ENCODE measurements around the gene WDR70.
A peak's percentile ranks its signal among the peaks of the same experiment; 100 is the strongest.
"Not testable (repeated sequence)": the region's sequence is repeated elsewhere in the genome, so short reads cannot be mapped to it uniquely, and the experiment has no call there.

The WDR70 gene

DNA sequence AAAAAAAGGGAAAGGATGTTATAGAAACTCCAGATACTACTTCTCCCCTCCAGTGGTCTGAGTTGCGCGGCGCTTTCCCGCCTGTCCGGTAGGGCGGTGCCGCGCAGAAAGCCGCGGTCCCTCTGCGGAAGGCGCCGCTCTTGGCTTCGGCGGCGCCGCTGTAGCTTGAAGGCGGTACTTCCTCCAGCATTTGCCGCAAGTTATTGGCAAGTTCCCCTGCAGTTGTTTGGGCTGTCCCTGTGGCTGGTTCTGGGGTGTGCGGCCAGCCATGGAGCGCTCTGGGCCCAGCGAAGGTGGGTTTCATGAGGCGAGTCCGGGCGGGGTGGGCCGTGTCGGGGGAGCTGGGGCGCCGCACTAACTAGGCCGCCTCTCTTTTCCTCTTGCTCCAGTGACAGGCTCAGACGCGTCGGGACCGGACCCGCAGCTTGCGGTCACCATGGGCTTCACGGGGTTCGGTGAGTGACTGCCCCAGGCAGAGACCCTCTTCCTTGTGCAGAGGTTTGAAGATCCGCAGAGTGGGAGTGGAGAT is at the start of gene WDR70:
Gene WDR70, plus strand, starts transcription at position 219 of the 529 bp plus-strand sequence. Its CDS starts 50 bp downstream, at position 269.
- not testable (repeated sequence) for H3K4me1 ChIP-seq (ENCODE audit: control insufficient read depth, insufficient read depth, low read length); H3K27me3 ChIP-seq (replicated peaks; ENCODE audit: control insufficient read depth, insufficient read depth, low read length); H3K36me3 ChIP-seq (ENCODE audit: control insufficient read depth, insufficient read depth, low read length, severe bottlenecking); H3K9me3 ChIP-seq (ENCODE audit: control insufficient read depth, low read length)
- DNase-seq (ENCODE audit: low read depth) = peak; percentile 91
- peak within 1 kb of the TSS; percentile 91 for H3K4me3 ChIP-seq (ENCODE audit: low read length)
- peak within 1 kb of the TSS; percentile 92 for H3K9ac ChIP-seq (ENCODE audit: low read length)

DNA sequence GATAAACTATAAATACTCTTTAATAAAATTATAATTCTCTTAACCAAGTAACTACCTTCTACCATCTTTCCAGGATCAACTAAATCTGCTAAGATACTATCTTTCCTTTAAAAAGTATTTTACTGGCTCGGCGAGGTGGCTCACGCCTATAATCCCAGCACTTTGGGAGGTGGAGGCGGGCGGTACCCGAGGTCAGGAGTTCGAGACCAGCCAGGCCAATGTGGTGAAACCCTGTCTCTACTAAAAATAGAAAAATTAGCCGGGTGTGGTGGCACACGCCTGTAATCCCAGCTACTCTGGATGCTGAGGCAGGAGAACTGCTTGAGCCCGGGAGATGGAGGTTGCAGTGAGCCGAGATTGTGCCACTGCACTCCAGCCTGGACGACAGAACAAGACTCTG is 44.4 kb upstream of the WDR70 start:
- H3K4me3 ChIP-seq (ENCODE audit: low read length); H3K9me3 ChIP-seq (ENCODE audit: control insufficient read depth, low read length); H3K27me3 ChIP-seq (replicated peaks; ENCODE audit: control insufficient read depth, insufficient read depth, low read length); DNase-seq (ENCODE audit: low read depth); H3K4me1 ChIP-seq (ENCODE audit: control insufficient read depth, insufficient read depth, low read length); H3K9ac ChIP-seq (ENCODE audit: low read length): not testable (repeated sequence)
- H3K36me3 ChIP-seq (ENCODE audit: control insufficient read depth, insufficient read depth, low read length, severe bottlenecking) = peaks cover 76% of the 10 kb centered on the region

DNA sequence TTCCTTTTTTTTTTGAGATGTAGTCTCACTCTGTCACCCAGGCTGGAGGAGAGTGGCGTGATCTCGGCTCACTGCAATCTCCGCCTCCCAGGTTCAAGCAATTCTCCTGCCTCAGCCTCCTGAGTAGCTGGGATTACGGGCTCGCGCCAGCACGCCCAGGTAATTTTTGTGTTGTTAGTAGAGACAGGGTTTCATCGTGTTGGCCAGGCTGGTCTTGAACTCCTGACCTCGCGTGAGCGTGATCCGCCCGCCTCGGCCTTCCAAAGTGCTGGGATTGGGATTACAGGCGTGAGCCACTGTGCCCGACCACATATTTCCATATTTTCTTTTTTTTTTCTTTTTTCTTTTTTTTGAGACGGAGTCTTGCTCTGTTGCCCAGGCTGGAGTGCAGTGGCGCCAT is 36.4 kb upstream of the WDR70 start:
- H3K4me1 ChIP-seq (ENCODE audit: control insufficient read depth, insufficient read depth, low read length); H3K27me3 ChIP-seq (replicated peaks; ENCODE audit: control insufficient read depth, insufficient read depth, low read length); H3K4me3 ChIP-seq (ENCODE audit: low read length); DNase-seq (ENCODE audit: low read depth); H3K9ac ChIP-seq (ENCODE audit: low read length); H3K9me3 ChIP-seq (ENCODE audit: control insufficient read depth, low read length): not testable (repeated sequence)
- H3K36me3 ChIP-seq (ENCODE audit: control insufficient read depth, insufficient read depth, low read length, severe bottlenecking) = peaks cover 75% of the 10 kb centered on the region

DNA sequence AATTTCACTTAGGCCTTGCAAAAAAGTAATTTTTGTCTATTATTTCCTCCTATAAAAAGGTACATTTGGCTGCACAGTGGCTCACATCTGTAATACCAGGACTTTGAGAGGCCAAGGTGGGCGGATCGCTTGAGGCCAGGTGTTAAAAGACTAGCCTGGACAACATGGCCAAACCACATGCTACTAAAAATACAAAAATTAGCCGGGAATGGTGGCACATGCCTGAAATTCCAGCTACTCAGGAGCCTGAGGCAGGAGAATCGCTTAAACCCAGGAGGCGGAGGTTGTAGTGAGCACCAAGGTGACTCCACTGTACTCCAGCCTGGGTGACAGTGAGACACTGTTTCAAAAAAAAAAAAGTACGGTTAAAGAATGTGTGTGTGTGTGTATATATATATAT is 24.0 kb upstream of the WDR70 start:
- Histone ChIP-seq H3K36me3 (ENCODE audit: control insufficient read depth, insufficient read depth, low read length, severe bottlenecking) (peaks cover 66% of the 10 kb centered on the region), H3K4me3 (ENCODE audit: low read length) (no peak overlapping the region), H3K27me3 (replicated peaks; ENCODE audit: control insufficient read depth, insufficient read depth, low read length) (no peaks in the 10 kb centered on the region), H3K9me3 (ENCODE audit: control insufficient read depth, low read length) (no peaks in the 10 kb centered on the region), H3K4me1 (ENCODE audit: control insufficient read depth, insufficient read depth, low read length) (no peaks in the 10 kb centered on the region), H3K9ac (ENCODE audit: low read length) (no peak overlapping the region)
- DNase-seq (ENCODE audit: low read depth) = no peak

DNA sequence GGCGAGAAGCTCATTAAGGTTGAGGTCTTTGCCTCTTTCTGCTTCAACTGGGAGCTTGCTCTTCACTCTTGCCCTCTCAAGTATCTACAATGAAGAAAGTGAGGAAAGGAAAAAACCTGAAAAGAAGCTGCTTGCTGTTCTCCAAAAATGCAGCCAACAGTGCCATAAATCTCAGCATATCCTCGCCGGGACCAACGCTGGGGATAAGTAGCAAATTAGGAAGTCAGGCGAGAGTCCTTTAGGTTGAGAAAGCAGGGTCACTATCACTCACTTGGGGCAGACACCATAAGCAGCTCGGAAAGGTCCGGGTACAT is 8.6 kb upstream of the WDR70 start:
- Histone ChIP-seq H3K9me3 (ENCODE audit: control insufficient read depth, low read length) (no peaks in the 10 kb centered on the region), H3K4me1 (ENCODE audit: control insufficient read depth, insufficient read depth, low read length) (peaks cover 23% of the 10 kb centered on the region), H3K9ac (ENCODE audit: low read length) (peak overlapping the region; percentile 95), H3K36me3 (ENCODE audit: control insufficient read depth, insufficient read depth, low read length, severe bottlenecking) (no peaks in the 10 kb centered on the region), H3K4me3 (ENCODE audit: low read length) (peak overlapping the region; percentile 95), H3K27me3 (replicated peaks; ENCODE audit: control insufficient read depth, insufficient read depth, low read length) (no peaks in the 10 kb centered on the region)
- DNase-seq (ENCODE audit: low read depth) = no peak

DNA sequence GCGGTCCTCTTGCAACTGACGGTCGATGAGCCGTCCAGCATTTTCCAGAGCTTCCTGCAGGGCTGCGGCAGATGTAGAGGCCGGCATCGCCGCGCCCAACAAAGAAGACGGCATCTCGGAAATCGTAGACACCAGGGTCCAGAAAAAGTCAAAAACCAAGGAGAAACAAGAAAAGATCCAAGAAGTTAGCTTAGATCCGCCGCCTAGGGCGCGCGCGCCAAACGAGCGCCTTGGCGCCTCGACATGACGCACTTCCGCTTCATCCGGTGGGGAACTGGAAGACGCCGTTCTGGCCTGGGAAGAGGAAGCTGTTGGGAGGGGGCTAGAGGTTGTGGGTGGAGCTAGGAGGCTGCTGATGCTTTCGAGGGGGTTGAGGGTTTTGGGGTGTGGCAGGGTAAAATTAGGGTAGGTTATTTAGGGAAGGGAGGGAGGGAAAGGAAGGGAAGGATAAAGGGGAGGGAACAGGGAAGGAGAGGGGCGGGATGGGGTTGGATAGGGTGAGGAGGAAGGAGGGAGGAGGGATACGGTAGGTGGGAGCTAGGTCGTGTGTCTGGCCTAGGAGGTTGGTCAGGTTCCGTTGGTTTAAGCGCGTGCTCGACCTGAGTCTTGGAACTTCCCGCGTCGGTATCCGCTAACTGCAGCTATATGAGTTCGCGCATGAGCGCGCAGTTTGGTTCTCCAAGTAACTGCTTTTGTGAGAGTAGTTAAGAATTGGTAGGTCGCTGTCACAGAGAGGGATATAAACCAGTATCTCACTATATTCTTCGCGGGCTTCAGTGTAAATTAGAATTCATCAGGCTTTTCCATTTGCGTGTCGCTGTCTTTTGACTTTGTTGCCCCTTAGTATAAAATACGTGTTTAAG is 8.0 kb upstream of the WDR70 start, which contains the start of gene NUP155:
Gene NUP155, minus strand, starts transcription at position 243 of the 863 bp plus-strand sequence. Its CDS starts 129 bp downstream, at position 114.
- no peaks in the 10 kb centered on the region for H3K9me3 ChIP-seq (ENCODE audit: control insufficient read depth, low read length)
- H3K4me3 ChIP-seq (ENCODE audit: low read length) = peak within 1 kb of the TSS; percentile 95
- peak; percentile 98 for DNase-seq (ENCODE audit: low read depth)
- H3K27me3 ChIP-seq (replicated peaks; ENCODE audit: control insufficient read depth, insufficient read depth, low read length) = no peaks in the 10 kb centered on the region
- H3K9ac ChIP-seq (ENCODE audit: low read length) = peak within 1 kb of the TSS; percentile 95
- H3K36me3 ChIP-seq (ENCODE audit: control insufficient read depth, insufficient read depth, low read length, severe bottlenecking) = no peaks in the 10 kb centered on the region
- peaks cover 23% of the 10 kb centered on the region for H3K4me1 ChIP-seq (ENCODE audit: control insufficient read depth, insufficient read depth, low read length)

DNA sequence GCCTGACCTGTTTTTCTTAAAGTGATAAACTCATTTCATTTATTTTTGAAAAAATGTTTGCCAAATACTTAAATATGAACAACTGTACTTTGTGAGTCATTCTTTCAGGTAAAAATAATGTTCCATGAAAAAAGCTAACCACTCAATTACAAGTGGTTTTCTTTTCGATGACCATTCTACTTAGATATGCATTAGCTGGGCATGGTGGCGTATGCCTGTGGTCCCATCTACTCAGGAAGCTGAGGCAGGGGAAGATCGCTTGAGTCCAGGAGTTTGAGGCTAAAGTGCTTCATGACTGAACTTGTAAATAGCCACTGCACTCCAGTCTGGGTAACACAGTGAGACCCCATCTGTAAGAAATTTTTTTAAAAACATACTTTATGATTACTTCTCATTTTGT is 4.0 kb upstream of the WDR70 start:
- Histone ChIP-seq H3K36me3 (ENCODE audit: control insufficient read depth, insufficient read depth, low read length, severe bottlenecking) (no peaks in the 10 kb centered on the region), H3K4me3 (ENCODE audit: low read length) (no peak overlapping the region), H3K9me3 (ENCODE audit: control insufficient read depth, low read length) (no peaks in the 10 kb centered on the region), H3K9ac (ENCODE audit: low read length) (no peak overlapping the region), H3K4me1 (ENCODE audit: control insufficient read depth, insufficient read depth, low read length) (peaks cover 10% of the 10 kb centered on the region), H3K27me3 (replicated peaks; ENCODE audit: control insufficient read depth, insufficient read depth, low read length) (no peaks in the 10 kb centered on the region)
- DNase-seq (ENCODE audit: low read depth) = no peak

DNA sequence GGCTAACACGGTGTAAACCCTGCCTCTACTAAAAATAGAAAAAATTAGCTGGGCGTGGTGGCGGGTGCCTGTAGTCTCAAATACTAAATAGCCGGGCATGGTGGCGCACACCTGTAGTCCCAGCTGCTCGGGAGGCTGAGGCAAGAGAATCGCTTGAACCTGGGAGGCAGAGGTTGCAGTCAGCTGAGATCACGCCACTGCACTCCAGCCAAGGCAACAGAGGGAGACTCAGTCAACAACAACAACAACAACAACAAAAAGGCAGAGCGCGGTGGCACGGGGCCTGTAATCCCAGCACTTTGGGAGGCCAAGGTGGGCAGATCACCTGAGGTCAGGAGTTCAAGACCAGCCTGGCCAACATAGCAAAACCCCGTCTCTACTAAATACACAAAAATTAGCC is 1.1 kb upstream of the WDR70 start:
- H3K4me1 ChIP-seq (ENCODE audit: control insufficient read depth, insufficient read depth, low read length); H3K4me3 ChIP-seq (ENCODE audit: low read length); H3K36me3 ChIP-seq (ENCODE audit: control insufficient read depth, insufficient read depth, low read length, severe bottlenecking); H3K27me3 ChIP-seq (replicated peaks; ENCODE audit: control insufficient read depth, insufficient read depth, low read length); H3K9ac ChIP-seq (ENCODE audit: low read length); DNase-seq (ENCODE audit: low read depth); H3K9me3 ChIP-seq (ENCODE audit: control insufficient read depth, low read length): not testable (repeated sequence)

DNA sequence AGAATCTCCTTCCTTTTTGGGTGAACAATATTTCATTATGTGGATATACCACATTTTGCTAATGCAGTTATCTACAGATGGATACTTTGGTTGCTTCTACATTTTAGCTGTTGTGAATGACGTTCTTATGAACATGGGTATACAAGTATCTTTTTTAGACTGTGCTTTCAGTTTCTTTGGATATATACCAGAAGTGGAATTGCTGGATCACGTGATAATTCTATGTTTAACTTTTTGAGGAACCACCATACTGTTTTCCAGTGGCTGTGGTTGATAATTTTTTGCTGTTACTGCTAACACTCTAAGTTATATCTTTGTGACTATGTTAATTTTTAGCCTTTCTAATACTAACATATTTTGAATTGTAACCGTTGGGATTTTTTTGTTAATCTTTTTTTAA is 12.5 kb downstream of the WDR70 start:
- peaks cover 60% of the 10 kb centered on the region for H3K36me3 ChIP-seq (ENCODE audit: control insufficient read depth, insufficient read depth, low read length, severe bottlenecking)
- no peak overlapping the region for H3K9ac ChIP-seq (ENCODE audit: low read length)
- H3K4me3 ChIP-seq (ENCODE audit: low read length) = no peak overlapping the region
- no peaks in the 10 kb centered on the region for H3K27me3 ChIP-seq (replicated peaks; ENCODE audit: control insufficient read depth, insufficient read depth, low read length)
- H3K9me3 ChIP-seq (ENCODE audit: control insufficient read depth, low read length) = no peaks in the 10 kb centered on the region
- H3K4me1 ChIP-seq (ENCODE audit: control insufficient read depth, insufficient read depth, low read length) = no peaks in the 10 kb centered on the region
- DNase-seq (ENCODE audit: low read depth) = no peak

DNA sequence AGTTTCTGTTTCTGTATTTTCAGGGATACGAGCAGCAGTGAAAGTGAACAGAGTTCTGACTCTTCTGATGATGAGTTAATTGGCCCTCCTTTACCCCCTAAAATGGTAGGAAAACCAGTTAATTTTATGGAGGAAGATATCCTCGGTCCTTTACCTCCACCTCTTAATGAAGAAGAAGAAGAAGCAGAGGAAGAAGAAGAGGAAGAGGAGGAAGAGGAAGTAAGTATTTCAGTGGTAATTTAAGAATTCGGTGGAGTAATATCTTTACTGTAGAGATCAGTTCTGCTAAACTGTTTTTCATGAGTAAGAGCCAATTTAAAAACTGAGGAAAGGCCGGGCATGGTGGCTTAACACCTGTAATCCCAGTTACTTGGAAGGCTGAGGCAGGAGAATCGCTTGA is 17.2 kb downstream of the WDR70 start:
- no peak overlapping the region for H3K9ac ChIP-seq (ENCODE audit: low read length)
- DNase-seq (ENCODE audit: low read depth) = no peak
- no peaks in the 10 kb centered on the region for H3K4me1 ChIP-seq (ENCODE audit: control insufficient read depth, insufficient read depth, low read length)
- H3K27me3 ChIP-seq (replicated peaks; ENCODE audit: control insufficient read depth, insufficient read depth, low read length) = no peaks in the 10 kb centered on the region
- H3K9me3 ChIP-seq (ENCODE audit: control insufficient read depth, low read length) = no peaks in the 10 kb centered on the region
- no peak overlapping the region for H3K4me3 ChIP-seq (ENCODE audit: low read length)
- peaks cover 71% of the 10 kb centered on the region for H3K36me3 ChIP-seq (ENCODE audit: control insufficient read depth, insufficient read depth, low read length, severe bottlenecking)

DNA sequence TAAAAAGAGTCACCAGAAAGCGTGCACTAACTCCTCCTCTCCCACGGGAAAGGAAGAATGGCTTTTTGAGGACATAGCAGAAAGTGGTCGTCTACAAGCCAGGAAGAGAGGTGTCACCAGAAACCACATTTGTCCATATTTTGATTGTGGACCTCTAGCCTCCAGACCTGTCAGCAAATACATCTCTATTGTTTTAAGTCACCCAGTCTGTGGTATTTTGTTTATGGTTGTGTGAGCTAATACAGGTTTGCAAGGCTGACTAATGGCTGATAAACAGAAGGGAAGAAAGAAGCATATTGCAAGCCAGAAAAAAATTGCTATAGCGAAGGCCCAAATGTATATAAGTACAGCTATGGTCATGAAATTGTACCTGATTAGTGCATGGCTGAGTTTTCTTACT is 21.4 kb downstream of the WDR70 start:
- no peaks in the 10 kb centered on the region for H3K27me3 ChIP-seq (replicated peaks; ENCODE audit: control insufficient read depth, insufficient read depth, low read length)
- H3K4me3 ChIP-seq (ENCODE audit: low read length) = no peak overlapping the region
- no peaks in the 10 kb centered on the region for H3K9me3 ChIP-seq (ENCODE audit: control insufficient read depth, low read length)
- H3K36me3 ChIP-seq (ENCODE audit: control insufficient read depth, insufficient read depth, low read length, severe bottlenecking) = peaks cover 38% of the 10 kb centered on the region
- DNase-seq (ENCODE audit: low read depth) = no peak
- H3K9ac ChIP-seq (ENCODE audit: low read length) = no peak overlapping the region
- no peaks in the 10 kb centered on the region for H3K4me1 ChIP-seq (ENCODE audit: control insufficient read depth, insufficient read depth, low read length)

All from adipocyte (in vitro differentiated cells).